Gastrocnemius medialis (tissue), 4 donors: Measurements from ENCODE around the gene CCDC47. TPM values are rescaled to one million over a fixed set of nuclear protein-coding genes. Genes with fewer than 3 reads are reported as not detected.

Source experiments
- ATAC-seq, 2 donors: fragments of 150-250 bp; one replicate each; pipeline ENCODE4 v1.9.1; 2016
- DNase-seq, 2 donors: peaks; one replicate each; pipeline ENCODE4 v3.0.0-alpha.2; 2019
- H3K27ac ChIP-seq, 4 donors: fragments of 200-600 bp; sonication (generic); 1 replicate in 1 of 4; 2 replicates in 3 of 4; pipeline ENCODE4 v1.5.1; 2016 to 2018; ENCODE audit warnings: mild to moderate bottlenecking in 2 of 4, moderate library complexity in 1 of 4
- H3K27me3 ChIP-seq, 3 donors: fragments of 200-600 bp; sonication (generic) in 2 of 3; 1 replicate in 1 of 3; 2 replicates in 2 of 3; pipeline versions ENCODE4 v1.5.1 to v1.6.0; 2016 to 2019; ENCODE audit warnings: mild to moderate bottlenecking in 1 of 3, moderate library complexity in 1 of 3
- H3K36me3 ChIP-seq, 2 donors: fragments of 200-600 bp; sonication (generic) in 1 of 2; one replicate each; pipeline ENCODE4 v1.5.1; 2017 to 2018
- H3K4me1 ChIP-seq, 2 donors: fragments of 200-600 bp; sonication (generic) in 1 of 2; one replicate each; pipeline ENCODE4 v1.5.1; 2016 to 2017; ENCODE audit warnings: mild to moderate bottlenecking in 2 of 2
- H3K4me3 ChIP-seq, 4 donors: fragments of 200-600 bp; sonication (generic) in 3 of 4; 1 replicate in 1 of 4; 2 replicates in 3 of 4; pipeline ENCODE4 v1.5.1; 2016 to 2019; ENCODE audit warnings: mild to moderate bottlenecking in 2 of 4
- H3K9me3 ChIP-seq, 3 donors: fragments of 200-600 bp; sonication (generic) in 2 of 3; 1 replicate in 1 of 3; 2 replicates in 2 of 3; pipeline ENCODE4 v1.5.1; 2016 to 2019
- CTCF ChIP-seq, 5 experiments: fragments of 450-650 bp in 3 of 5; fragments of 200-600 bp in 2 of 5; sonication (generic) in 2 of 5; IDR thresholded peaks in 4 of 5; conservative IDR thresholded peaks in 1 of 5; 1 replicate in 4 of 5; 2 replicates in 1 of 5; pipeline ENCODE4 v1.5.1; 2016 to 2019; ENCODE audit warnings: antibody characterized with exemption in 5 of 5, mild to moderate bottlenecking in 3 of 5, moderate library complexity in 3 of 5
- POLR2A ChIP-seq, 2 donors: fragments of 450-650 bp; IDR thresholded peaks; one replicate each; pipeline ENCODE4 v1.6.1; 2017; ENCODE audit warnings: antibody characterized with exemption in 2 of 2, mild to moderate bottlenecking in 2 of 2, moderate library complexity in 2 of 2
- in situ Hi-C, 4 donors: fragments of 200-750 bp; cut with MboI; loops; one replicate each; pipeline versions ENCODE4 v1.15.0 to v1.8.0; 2017; ENCODE audit warnings: low sequenced_read_pairs in 4 of 4
- intact Hi-C: fragments of 100-400 bp; cut with DNase I; formaldehyde crosslinking; loops from one replicate; pipeline ENCODE4 v1.15.1; 2023; ENCODE audit warnings: low total_unique reads
- total RNA-seq, 4 donors: library from RNA; depleted of rRNA; stranded (reverse); fragments of >200 nt; gene quantifications; one replicate each; pipeline versions ENCODE4 v1.1.0 to v1.2.3, GENCODE V29; 2016

CCDC47 gene
- total RNA-seq, 4 donors from 2014 or later = 81.0 to 110 (median 86.8) TPM

- Histone ChIP-seq H3K4me3 (no peak overlapping the region), H3K4me1 (no peaks in the 10 kb centered on the region), H3K36me3 (peaks cover 0 to 87% of the 10 kb centered on the region in 2 donors), H3K27ac (no peak overlapping the region), H3K27me3 (no peaks in the 10 kb centered on the region), H3K9me3 (no peaks in the 10 kb centered on the region)
- intact Hi-C loops (no loop called here), in situ Hi-C loops (no loop called here)
- no peak for ATAC-seq
- DNase-seq = no peak
- TF ChIP-seq POLR2A (IDR thresholded peaks at IDR 0.05) (no peak), CTCF (IDR thresholded peaks at IDR 0.05 in 4 of 5, conservative IDR thresholded peaks at IDR 0.05 in 1 of 5) (no peak)
These were observed 12.4 kb downstream of the CCDC47 start for GRCh38 chr17:63760771-63761539.

GRCh38 chr17:63758428-63758827, 15.0 kb downstream of the CCDC47 start:
- no peak for DNase-seq
- Histone ChIP-seq H3K36me3 (peaks cover 0 to 93% of the 10 kb centered on the region in 2 donors), H3K27me3 (no peaks in the 10 kb centered on the region), H3K4me3 (no peak overlapping the region), H3K9me3 (no peaks in the 10 kb centered on the region), H3K4me1 (no peaks in the 10 kb centered on the region), H3K27ac (no peak overlapping the region)
- no peak for ATAC-seq
- in situ Hi-C loops (no loop called here), intact Hi-C loops (loop anchor here (10.0 kb wide), 1 partner anchor 46 kb away; no protein-coding TSS in a partner anchor)
- TF ChIP-seq CTCF (IDR thresholded peaks at IDR 0.05 in 4 of 5, conservative IDR thresholded peaks at IDR 0.05 in 1 of 5) (no peak), POLR2A (IDR thresholded peaks at IDR 0.05) (no peak)

GRCh38 chr17:63754046-63754445, 19.4 kb downstream of the CCDC47 start:
- no peak for TF ChIP-seq POLR2A (IDR thresholded peaks at IDR 0.05)
- no peak for TF ChIP-seq CTCF (IDR thresholded peaks at IDR 0.05 in 4 of 5, conservative IDR thresholded peaks at IDR 0.05 in 1 of 5)
- Histone ChIP-seq H3K4me3 (no peak overlapping the region), H3K9me3 (no peaks in the 10 kb centered on the region), H3K36me3 (peaks cover 5 to 94% of the 10 kb centered on the region in 2 donors), H3K27me3 (no peaks in the 10 kb centered on the region), H3K27ac (no peak overlapping the region), H3K4me1 (no peaks in the 10 kb centered on the region)
- in situ Hi-C loops (no loop called here), intact Hi-C loops (loop anchor here (10.0 kb wide), 1 partner anchor 51 kb away; no protein-coding TSS in a partner anchor)
- ATAC-seq = no peak
- DNase-seq = no peak

GRCh38 chr17:63753215-63753614, 20.2 kb downstream of the CCDC47 start:
- intact Hi-C loops (loop anchor here (10.0 kb wide), 1 partner anchor 52 kb away; no protein-coding TSS in a partner anchor), in situ Hi-C loops (no loop called here)
- Histone ChIP-seq H3K27me3 (no peaks in the 10 kb centered on the region), H3K27ac (peak overlapping the region in 1 of 4 donors; percentile 29), H3K36me3 (peaks cover 5 to 94% of the 10 kb centered on the region in 2 donors), H3K4me1 (no peaks in the 10 kb centered on the region), H3K9me3 (no peaks in the 10 kb centered on the region), H3K4me3 (no peak overlapping the region)
- ATAC-seq (peak in 1 of 2 donors; percentile 64), DNase-seq (no peak)
- TF ChIP-seq CTCF (IDR thresholded peaks at IDR 0.05 in 4 of 5, conservative IDR thresholded peaks at IDR 0.05 in 1 of 5) (no peak), POLR2A (IDR thresholded peaks at IDR 0.05) (no peak)
